ENCODE data around the gene LCAT.
"Not testable (repeated sequence)": the region's sequence is repeated elsewhere in the genome, so short reads cannot be mapped to it uniquely, and the experiment has no call there.

The LCAT gene, protein sequence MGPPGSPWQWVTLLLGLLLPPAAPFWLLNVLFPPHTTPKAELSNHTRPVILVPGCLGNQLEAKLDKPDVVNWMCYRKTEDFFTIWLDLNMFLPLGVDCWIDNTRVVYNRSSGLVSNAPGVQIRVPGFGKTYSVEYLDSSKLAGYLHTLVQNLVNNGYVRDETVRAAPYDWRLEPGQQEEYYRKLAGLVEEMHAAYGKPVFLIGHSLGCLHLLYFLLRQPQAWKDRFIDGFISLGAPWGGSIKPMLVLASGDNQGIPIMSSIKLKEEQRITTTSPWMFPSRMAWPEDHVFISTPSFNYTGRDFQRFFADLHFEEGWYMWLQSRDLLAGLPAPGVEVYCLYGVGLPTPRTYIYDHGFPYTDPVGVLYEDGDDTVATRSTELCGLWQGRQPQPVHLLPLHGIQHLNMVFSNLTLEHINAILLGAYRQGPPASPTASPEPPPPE

DNA sequence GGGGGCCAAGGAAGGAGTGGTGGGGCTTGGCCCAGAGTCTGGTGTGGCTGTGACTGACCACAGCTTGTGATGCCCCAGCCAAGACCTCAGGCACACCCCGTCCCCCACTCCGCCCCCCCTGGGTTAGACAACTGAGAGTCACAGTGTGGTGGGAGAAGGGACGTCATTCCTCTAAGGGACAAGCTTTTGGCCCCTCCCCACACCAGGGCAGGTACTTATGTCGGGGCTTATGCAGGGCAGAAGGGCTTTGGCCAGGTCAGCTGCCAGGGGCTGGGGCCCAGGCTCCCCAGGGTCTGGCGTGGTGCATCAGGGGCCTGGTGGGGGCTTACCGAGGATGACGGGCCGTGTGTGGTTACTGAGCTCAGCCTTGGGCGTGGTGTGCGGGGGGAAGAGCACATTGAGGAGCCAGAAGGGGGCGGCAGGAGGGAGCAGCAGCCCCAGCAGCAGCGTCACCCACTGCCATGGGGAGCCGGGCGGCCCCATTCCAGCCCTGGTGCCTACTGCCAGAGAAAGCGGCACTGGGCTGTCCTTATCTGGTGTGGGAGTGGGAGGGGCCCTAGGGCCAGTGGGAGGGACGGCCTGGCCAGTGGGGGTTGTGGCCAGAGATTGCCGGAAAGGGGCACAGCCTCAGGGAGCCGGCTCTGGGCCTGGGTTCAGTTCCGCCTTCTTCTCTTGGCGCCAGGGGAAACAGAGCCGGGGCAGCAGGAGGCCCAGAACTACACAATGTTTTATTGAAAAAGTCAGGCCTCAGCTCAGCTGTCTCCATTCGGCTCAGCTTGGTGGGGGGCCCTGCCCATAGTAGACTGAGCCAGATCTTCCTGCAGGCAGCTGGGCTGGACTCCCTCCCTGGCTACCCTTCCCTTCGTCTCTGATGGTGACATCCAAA, at the start of gene LCAT:
TSS of gene LCAT (minus strand) at position 502 of the 886 bp plus-strand sequence. CDS start at position 483, 19 bp downstream.
- DNase-seq (ENCODE audit: low read depth, low spot score) = no peak

DNA sequence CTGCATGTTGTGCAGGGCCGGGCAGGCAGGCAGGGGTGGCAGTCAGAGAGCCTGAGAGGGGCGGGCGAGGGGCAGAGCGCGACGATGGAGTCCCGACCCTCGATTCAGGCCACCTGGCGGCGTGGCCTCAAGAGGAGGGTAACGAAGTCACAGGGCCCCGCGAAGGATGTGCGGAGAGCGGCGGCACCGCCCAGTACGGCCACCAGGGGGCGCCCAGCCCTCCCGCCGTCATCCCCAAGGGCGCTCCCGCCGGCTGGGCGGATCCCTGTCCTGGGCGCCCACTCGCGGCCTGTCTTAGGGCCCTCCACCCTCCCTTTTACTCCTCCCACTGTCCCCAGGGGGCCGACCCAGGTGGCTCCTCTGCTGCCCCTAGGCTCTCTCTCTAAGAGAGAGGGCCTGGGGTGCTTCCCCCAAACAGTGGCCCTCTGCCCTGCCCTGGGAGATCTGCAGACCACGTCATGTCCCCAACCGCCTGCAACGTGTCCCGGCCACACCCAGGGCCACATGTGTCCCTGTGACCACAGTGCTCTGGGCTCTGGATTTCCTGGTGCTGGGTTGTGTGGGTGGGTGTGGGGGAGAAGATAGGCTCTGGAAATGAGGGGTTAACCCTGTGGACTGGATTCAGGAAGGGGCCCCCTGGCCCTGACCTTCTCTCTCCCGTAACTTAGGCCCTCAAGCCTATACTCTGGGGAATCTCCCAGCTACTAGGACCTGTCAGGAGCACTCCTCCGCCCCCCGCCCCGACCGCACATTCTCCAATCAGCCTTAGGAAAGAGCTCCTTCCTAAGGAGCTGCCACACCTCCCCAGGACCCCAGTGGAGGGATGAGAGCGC, 49.5 kb upstream of the LCAT start:
- DNase-seq (ENCODE audit: low read depth, low spot score) = peak; percentile 92

DNA sequence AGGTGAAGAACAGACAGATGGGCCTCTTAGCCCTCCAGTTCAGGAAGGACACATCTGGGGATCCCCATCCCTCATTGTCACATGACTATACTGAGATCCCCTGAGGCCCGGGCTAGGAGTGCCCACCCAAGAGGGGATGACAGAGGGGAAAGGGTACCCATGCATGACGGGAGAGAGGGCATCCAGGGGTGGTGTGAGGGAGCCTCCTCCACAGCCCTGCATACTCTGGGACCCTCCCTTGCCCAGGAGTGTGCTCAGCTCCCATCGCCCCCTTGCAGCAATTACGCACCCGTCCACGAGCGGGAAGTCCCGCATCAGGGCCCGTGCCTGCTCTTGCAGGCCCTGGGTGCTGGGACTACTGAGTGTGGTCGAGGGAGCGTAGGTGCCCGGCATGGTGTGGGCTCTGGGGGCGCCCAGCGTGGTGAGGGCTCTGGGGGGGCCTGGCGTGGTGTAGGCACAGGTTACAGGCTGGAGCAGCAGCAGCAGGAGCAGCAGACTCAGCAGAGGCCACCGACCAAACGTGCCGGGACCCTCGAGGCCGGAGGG, 48.8 kb upstream of the LCAT start:
- DNase-seq (ENCODE audit: low read depth, low spot score) = no peak

DNA sequence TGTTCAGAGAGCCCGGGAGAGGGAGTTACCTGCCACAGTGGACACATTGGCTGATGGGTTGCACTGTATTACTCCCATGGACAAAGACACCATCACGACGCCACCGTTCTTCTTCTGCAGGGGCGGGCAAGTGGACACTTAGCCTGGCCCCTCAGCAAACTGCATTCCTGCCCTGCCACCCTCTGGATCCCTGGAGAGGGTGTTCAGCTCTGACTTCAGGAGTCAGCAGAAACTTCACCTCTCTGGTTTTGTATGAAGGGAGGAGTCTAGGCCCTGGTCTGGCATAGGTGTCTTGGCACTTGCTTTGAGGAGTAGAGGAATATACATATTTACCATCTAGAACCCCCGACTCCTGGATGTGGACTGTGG, 46.1 kb upstream of the LCAT start:
- no peak for DNase-seq (ENCODE audit: low read depth, low spot score)

DNA sequence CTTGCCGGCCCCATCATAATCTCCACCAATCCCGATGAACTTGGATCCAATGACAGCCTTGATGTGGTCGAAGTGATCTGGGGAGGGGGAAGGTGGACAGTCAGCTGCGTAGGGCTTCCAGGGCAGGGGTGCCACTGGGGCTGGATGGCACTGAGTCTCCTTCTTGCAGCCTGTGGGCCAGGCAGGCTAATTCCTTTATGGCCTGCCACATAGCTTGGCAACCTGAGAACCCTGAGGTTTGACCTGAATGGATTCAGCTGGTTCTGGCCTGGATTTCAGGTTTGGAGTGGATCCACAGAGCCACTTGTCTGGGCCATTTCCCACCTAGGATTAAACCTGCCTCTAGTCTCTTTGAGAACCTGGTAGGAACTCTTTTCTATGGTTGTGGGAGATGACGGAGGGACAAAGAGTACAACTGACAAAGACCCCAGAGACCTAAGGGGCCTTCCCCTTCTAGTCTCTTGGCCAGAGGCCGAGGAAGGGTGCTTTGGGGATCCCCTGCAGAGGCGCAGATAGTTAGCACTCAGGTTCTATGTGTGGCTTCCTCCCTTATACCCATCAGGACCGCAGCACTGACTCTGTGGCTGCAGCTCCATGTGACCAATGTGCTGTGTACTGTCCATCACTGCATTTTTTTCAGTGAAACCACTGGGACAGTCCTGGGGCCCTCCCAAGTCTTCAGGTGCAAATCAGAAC, 45.5 kb upstream of the LCAT start:
- DNase-seq (ENCODE audit: low read depth, low spot score) = no peak

DNA sequence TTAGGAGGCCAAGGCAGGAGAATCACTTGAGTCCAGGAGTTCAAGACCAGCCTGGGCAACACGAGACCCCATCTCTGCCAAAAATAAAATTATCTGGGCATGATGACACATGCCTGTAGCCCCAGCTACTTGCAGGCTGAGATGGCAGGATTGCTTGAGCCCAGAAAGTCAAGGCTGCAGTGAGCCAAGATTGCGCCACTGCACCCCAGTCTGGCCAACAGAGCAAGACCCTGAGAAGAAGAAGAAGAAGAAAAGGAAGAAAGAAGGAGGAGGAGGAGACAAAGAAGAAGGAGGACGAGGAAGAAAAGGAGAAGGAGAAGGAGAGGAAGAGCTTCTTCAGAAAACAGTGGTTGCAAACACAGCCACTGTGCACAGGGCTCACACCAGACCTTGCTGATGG, 44.8 kb upstream of the LCAT start:
- DNase-seq (ENCODE audit: low read depth, low spot score) = no peak

DNA sequence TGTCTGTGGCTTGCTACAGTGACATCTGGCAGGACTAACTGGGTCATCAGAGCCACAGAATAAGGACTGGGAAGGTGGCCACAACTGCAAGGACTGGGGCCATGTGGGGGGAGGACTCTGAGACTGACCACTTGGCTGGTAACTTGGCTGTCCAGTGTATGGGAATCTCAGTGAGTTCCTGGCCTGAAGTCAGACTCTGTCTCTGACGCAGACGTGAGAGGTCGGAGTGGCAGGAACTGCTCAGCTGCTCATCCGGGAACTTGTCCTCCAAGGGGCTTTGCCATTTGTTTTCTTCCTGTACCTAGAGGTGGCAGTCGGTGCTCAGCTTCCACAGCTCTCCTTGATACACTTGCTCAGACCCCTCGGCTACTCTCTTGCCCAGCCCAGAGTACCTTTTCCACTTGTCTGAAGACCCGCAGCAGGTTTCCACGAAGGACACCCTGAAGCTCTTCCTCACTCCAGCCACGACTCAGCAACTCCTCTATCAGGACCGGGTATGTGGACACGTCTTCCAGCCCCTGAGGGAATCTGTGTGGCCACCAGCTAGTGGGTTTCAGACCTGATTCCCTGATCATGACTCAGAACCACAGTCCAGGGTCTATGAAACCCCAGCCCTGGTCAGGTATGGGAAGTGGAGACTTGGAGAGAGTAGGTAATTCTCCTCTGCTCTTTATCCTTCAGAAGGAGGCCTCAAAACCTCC, 43.7 kb upstream of the LCAT start:
- no peak for DNase-seq (ENCODE audit: low read depth, low spot score)

DNA sequence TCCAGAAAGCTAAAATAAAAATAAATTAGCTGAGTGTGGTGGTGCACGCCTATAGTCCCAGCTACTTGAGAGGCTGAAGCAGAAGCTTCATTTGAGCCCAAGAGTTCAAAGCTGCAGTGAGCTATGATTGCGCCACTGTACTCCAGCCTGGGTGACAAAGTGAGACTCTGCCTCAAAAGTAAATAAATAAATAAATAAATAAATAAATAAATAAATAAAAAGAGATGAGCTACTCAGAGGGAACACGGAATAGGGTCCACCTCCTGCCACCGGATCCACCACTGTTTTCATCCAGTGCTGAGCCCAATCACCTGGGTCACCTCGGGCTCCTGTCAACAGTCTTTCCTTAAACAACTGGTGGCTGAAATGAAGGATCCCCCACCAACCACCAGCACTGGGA, 43.0 kb upstream of the LCAT start:
- no peak for DNase-seq (ENCODE audit: low read depth, low spot score)

DNA sequence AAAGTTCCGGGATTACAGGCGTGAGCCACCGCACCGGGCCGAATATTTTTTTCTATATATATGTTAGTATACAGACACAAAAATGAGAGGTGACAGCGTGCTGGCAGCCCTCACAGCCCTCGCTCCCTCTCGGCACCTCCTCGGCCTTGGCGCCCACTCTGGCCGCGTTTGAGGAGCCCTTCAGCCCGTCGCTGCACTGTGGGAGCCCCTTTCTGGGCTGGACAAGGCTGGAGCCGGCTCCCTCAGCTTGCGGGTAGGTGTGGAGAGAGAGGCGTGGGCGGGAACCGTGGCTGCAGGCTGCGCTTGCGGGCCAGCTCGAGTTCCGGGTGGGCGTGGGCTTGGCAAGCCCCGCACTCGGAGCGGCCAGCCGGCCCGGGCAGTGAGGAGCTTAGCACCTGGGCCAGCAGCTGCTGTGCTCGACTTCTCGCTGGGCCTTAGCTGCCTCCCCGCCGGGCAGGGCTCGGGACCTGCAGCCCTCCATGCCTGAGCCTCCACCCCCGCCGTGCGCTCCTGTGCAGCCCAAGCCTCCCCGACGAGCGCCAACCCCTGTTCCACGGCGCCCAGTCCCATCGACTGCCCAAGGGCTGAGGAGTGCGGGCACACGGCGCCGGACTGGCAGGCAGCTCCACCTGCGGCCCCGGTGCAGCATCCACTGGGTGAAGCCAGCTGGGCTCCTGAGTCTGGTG, 38.2 kb upstream of the LCAT start:
- no peak for DNase-seq (ENCODE audit: low read depth, low spot score)

DNA sequence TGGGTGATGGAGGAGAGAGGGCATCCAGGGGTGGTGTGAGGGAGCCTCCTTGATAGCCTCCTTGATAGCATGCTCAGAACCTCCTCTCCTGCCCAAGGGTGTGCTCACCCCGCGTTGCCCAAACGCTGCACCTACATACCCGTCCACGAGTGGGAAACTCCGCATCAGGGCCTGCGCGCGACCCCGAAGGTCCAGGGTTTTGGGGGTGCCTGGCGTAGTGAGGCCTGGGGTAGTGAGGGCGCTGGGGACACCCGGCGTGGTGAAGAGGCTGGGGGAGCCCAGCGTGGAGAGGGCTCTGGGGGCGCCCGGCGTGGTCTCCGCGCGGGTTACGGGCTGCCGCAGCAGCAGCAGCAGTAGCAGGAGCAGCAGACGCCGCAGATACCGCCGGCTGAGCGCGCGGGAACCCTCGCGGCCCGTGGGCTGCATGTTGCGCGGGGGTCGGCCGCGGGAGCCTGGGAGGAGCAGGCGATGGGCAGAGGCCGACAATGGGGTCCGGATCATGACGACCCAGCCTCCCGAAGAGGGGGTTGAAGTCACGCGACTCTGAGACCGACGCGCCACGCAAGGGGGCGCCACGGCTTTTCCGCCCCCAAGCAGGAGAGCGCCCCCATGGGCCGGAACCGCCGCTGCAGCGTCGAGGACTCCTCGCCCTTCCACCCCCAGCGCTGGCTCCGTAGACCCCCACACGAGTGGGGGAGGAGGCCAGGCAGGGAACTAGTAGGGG, 36.2 kb upstream of the LCAT start, which contains the start of gene DPEP3:
TSS of gene DPEP3 (minus strand) at position 545 of the 724 bp plus-strand sequence. CDS start at position 426, 119 bp downstream.
- DNase-seq (ENCODE audit: low read depth, low spot score) = peak; percentile 77

DNA sequence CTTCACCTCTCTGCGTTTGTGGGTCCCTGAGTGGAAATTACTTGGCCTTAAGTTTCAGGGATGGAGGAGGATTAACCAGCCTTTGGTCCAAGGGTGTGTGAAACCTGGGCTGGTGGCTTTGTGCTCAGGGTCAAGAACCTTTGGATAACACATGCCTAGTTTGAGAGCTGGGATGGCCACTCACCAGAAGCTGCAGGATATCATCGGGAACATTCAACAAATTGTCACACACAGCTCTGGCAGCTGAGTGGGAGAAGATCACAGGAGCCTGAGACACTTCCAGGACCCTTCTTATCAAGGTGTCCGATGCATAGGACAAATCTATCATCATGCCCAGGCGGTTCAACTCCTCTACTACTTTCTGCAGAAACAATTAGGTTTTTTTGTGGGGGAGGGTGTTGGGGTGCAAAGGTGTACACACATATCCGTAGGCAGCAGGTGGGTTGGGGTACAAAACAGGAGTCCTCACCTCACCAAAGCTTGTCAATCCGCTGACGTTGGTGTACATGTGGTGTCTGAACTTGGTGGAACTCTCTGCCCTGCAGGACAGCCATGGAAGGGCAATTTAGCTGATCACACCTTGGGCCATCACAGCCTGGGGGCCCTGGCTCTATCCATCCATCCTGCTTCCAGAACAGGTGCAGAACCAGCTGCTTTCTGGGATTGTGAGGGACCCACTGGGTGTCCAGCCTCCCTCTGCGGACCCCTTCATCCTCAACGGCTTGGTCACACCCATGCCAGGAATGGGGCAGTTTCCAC, 33.7 kb upstream of the LCAT start:
- no peak for DNase-seq (ENCODE audit: low read depth, low spot score)

DNA sequence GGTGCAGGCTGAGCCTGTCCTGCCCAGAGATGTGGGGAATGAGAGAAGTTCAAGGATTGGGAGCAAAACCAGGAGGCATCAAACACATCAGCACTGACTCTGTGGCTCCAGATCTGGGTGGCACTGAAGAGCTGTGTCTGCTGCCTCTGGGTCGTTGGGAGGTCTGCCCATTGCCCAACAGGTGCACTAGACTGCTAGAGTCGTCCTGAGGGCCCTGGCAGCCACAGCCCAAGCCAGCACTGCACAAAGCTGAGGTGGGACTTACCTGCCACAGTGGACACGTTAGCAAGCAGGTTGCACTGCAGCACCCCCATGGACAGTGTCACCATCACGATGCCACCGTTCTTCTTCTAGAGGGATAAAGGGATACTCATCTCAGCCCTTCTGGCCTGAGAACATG, 33.1 kb upstream of the LCAT start:
- DNase-seq (ENCODE audit: low read depth, low spot score) = no peak

DNA sequence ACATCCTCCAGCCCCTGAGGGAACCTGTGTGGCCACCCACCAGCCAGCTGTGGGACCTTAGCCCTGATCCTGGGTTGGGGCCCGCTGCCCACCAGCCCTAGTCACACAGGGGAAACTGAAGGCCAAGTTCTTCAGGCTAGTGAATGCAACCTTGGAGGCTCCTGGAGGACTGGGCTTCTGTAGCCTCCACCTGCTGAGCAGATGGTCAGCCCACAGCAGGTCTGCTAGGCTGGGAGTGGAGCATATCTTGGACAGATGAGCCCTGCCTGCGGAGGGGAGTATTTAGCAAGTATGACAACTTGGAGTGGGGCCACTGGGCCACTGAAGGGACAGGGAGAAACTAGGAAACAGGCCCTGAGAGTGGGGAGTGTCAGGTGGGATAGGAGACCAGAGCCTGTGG, 32.3 kb upstream of the LCAT start:
- no peak for DNase-seq (ENCODE audit: low read depth, low spot score)

DNA sequence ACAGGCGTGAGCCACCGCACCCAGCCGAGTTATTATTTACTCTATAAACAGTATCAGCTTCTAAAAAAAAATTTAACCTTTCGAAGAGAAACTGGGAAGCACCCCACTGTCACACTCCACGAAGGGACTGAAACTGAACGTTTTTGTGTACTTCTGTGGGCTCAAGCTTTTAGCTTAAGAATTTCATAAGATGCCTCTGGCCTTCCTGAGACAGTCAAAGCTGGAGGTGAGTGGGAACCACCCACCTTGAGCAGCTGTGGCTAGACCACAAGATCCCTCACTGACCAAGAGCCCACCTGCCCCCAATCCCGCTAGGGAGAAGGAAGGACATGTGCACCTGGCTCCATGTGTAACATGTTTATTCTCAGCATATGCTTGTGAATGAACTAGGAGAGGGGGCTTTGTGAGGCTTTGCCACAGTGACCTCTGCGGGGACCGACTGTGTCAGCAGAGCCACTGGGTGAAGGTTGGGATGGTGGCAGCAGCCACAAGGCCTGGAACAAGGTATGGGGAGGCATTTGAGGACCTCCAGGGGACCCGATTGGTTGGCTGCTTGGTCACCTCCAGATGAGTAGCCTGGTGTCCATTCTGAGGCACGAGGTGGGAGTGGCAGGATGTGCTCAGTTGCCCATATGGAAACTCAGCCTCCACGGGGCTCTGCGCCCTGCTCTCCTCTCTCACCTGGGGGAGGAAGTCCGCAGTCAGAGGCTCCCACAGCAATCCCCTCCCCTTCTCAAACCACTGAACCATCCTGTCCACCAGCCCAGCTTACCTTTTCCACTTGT, 31.6 kb upstream of the LCAT start:
- no peak for DNase-seq (ENCODE audit: low read depth, low spot score)

DNA sequence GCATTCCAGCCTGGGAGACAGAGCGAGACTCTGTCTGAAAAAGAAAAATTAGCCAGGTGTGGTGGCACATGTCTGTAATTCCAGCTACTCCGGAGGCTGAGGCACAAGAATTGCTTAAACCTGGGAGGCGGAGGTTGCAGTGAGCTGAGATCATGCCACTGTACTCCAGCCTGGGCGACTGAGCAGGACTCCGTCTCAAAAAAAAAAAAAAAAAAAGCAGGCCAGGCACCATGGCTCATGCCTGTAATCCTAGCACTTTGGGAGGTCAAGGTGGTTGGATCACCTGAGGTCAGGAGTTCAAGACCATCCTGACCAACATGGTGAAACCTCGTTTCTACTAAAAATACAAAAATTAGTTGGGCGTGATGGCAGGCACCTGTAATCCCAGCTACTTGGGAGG, 28.4 kb upstream of the LCAT start:
- not testable (repeated sequence) for DNase-seq (ENCODE audit: low read depth, low spot score)

DNA sequence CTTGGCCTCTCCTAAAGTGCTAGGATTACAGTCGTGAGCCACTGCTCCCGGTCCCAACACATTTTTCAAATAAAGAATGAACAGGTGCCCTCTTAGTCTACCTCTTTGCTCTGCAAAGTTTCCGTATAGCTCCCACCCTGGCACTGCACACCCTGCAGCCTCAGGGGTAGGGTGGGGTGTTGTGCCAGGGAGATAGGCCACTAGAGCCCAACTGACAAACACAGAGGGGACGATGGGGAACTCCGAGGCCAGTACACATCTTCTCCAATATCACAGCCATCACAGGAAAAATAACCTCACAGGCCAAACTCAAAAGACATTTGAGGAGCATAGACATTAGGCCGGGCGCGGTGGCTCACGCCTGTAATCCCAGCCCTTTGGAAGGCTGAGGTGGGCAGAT, 27.2 kb upstream of the LCAT start:
- no peak for DNase-seq (ENCODE audit: low read depth, low spot score)

DNA sequence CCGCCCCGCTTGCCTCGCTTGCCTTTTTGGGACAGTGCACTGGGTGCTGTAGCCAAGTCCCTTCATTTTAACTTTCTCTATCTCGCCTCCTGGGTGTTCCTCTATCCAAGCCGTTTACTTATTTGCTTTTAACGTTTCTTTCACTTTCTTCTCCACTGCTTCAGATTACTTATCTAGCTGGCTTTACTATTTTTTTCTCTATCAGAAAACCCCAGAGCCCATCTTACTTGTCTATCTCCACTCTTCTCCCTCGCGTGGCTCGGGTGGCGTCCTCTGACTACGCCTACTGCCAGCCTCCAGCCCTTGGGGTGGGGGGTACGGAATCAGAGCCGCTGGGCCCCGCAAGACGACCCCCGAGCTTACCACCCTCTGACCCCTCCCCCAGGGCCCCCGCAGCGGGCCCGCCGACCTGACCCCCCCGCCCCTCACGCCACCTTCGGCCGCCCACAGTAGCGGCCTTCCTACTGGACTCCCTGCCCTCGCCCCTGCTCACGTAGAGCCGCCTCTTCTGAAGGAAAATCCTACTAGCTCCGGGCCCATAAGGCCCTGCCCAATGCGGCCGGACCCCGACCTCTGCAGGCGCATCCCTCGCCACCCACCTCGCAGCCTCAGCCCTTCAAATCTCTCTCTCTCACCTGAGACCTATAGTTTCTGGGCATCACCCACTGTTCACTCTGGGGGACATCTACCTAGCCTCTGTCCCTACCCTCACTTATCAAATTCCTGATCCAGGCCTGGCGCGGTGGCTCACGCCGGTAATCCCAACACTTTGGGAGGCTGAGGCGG, 25.5 kb upstream of the LCAT start:
- DNase-seq (ENCODE audit: low read depth, low spot score) = no peak
